Motor neuron (in vitro differentiated cells): ENCODE data around the gene TGM4. TPM values are rescaled to one million over a fixed set of nuclear protein-coding genes. Genes with fewer than 3 reads are reported as not detected.
A peak's percentile ranks its signal among the peaks of the same experiment; 100 is the strongest.

Source experiments
- ATAC-seq, 8 experiments: fragments of 200-7000 bp; cut with Tn5 transposase; replicated peaks in 6 of 8; 2 replicates each; pipeline ENCODE4 v1.8.0; 2021; ENCODE audit warnings: mild to moderate bottlenecking in 8 of 8, moderate library complexity in 8 of 8
- H3K27ac ChIP-seq, 2 donors: fragments of 250-450 bp; sonication (Bioruptor Pico); 2 replicates each; pipeline ENCODE4 v1.9.0; 2021; ENCODE audit warnings: antibody characterized with exemption in 2 of 2, mild to moderate bottlenecking in 2 of 2, moderate library complexity in 1 of 2
- H3K4me1 ChIP-seq, 2 donors: fragments of 250-450 bp; sonication (Bioruptor Pico); replicated peaks in 1 of 2; 2 replicates each; pipeline ENCODE4 v1.6.1; 2021; ENCODE audit warnings: antibody characterized with exemption in 2 of 2, mild to moderate bottlenecking in 2 of 2, moderate library complexity in 1 of 2
- H3K4me3 ChIP-seq, 5 donors: fragments of 250-450 bp; sonication (Bioruptor Pico); 2 replicates each; pipeline ENCODE4 v1.9.0; 2021; ENCODE audit warnings: antibody characterized with exemption in 5 of 5, mild to moderate bottlenecking in 5 of 5, moderate library complexity in 4 of 5
- WGBS, 10 experiments: fragments of 450-650 bp; shearing (Covaris generic); methylation state at CpG; one replicate each; pipeline ENCODE4 v1.0.0; 2022; 5-methylcytosine and 5-hydroxymethylcytosine counted together
- in situ Hi-C, 9 experiments: fragments of 400-800 bp; cut with MboI; loops; one replicate each; pipeline ENCODE4 v1.15.0; 2021; ENCODE audit warnings: low sequenced_read_pairs in 9 of 9, low pct_unique_long_range_greater_than_20kb in 2 of 9; ENCODE audit not compliant: unreplicated experiment in 9 of 9
- total RNA-seq, 8 experiments: library from RNA; unstranded; fragments of 300-600 nt; gene quantifications; 2 replicates each; pipeline versions ENCODE4 v1.2.3 to v1.2.4, GENCODE V29; 2022

The TGM4 gene
- total RNA-seq, 8 experiments from 2014 or later: 0.14 to 2.1 (median 0.37) TPM

DNA sequence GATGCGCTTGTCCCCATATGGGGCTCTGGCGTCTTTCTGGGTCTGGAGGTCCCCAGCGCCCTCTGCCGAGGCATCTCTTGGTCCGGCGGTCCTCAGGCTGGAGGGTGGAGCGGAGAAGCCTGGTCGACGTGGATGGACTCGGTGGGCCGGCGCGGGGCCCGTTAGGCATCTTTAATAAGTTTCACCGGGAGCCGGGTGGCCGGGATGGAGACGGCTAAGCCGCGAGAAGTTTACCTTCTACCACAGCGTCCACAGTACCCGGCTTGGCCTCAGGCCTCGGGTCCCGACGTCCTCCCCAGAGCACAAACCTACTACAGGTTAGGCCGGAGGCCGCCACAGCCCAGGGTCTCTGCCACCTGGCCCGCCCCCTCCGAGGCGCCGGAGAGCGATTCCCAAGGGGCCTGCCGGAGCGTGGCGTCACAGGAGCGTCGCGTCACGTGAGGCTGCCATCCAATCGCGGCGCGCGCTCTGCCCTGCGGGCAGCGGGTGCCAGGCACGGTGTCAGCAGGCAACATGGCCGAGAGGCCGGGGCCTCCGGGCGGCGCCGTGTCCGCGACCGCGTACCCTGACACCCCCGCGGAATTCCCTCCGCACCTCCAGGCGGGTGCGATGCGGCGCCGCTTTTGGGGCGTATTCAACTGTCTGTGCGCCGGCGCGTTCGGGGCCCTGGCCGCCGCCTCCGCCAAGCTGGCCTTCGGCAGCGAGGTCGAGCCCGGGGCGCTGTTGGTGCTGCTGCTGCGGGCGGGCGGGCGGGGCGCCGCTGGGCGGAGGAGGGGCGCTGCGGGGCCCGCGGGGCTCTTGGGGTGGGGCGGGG is 12.8 kb upstream of the TGM4 start, which contains the start of gene TMEM42:
TSS of gene TMEM42 (plus strand) at position 501 of the 814 bp plus-strand sequence. CDS start at position 514, 13 bp downstream.
- peak within 1 kb of the TSS; percentile 44 to 96 (median 60) for H3K4me3 ChIP-seq
- in situ Hi-C loops: no loop called here
- peaks cover 9% of the 10 kb centered on the region in 2 donors for H3K4me1 ChIP-seq
- ATAC-seq: peak; percentile 86 to 97 (median 94)
- H3K27ac ChIP-seq: peak within 1 kb of the TSS; percentile 88 to 91
- 0 to 20% (median 7%) methylated on average over 2 to 11 of the region's 91 CpGs; no CpG with 5 or more reads in 5 of the 10 experiments for WGBS, 10 experiments

DNA sequence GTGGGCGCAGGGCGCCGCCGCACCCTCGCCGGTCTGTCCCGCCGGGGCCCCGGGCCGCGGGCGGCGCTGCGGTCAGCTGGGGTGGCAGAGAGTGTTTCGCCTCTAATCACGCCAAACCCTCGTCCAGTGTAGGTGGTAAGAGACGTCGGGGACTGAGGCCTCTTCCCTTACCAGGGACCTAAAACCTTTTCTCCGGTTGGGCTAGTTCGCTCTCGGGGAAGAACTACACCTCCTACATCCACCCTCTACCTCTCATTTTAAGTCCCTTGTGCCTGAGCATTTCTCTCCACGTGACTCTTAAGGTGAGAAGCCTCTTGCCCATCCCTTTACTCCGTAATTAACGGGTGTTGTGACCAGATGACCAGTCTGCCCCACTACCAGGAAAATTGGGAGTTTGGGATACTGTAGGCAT is 12.2 kb upstream of the TGM4 start:
- 10 to 25% methylated on average over 2 to 3 of the region's 25 CpGs; no CpG with 5 or more reads in 8 of the 10 experiments for WGBS, 10 experiments
- Histone ChIP-seq H3K4me1 (peaks cover 9% of the 10 kb centered on the region in 2 donors), H3K4me3 (peak overlapping the region; percentile 44 to 96 (median 60)), H3K27ac (peak overlapping the region; percentile 88 to 91)
- in situ Hi-C loops: no loop called here
- ATAC-seq: peak; percentile 23 to 45 (median 36)

DNA sequence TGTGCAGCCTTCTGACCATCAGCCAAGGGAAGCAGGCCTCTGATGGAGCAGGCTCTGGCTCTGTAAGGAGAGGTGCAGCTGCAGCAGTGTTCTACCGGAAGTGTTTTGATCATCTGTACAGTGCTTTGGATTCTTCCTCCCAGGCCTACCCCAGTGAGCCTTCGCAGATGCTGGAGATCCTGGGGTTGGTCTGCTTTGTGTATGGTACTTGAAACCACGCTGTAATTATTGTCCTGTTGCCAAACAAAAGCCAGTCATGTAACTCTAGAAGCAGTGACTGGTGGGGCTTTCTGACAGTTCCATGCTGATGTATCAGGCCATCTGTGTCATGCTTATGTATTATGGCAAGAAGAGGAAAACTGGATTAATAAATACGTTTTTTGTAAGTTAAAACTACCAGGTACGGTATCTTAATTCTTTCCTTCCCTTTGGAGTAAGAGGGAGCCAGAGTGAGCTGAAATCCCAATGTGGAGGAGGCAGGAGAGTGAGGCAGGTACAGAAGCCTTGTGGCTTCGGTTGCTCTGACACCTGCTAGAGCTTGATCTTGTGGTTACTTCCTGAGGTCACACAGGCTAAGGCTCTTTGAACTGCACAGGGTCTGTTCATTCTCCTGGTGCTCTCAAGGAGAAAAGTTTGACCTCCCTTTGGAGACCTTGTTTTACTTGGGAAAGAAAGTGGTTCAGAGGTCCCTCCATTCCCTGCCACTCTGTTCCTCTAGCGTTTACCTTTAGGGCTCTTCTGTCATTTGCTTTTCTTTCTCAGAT is 9.0 kb upstream of the TGM4 start:
- no peak for ATAC-seq
- Histone ChIP-seq H3K4me3 (no peak overlapping the region), H3K27ac (no peak overlapping the region), H3K4me1 (peaks cover 9% of the 10 kb centered on the region in 2 donors)
- WGBS, 10 experiments: 77 to 100% (median 91%) methylated on average over 2 to 5 of the region's 7 CpGs
- in situ Hi-C loops: no loop called here

DNA sequence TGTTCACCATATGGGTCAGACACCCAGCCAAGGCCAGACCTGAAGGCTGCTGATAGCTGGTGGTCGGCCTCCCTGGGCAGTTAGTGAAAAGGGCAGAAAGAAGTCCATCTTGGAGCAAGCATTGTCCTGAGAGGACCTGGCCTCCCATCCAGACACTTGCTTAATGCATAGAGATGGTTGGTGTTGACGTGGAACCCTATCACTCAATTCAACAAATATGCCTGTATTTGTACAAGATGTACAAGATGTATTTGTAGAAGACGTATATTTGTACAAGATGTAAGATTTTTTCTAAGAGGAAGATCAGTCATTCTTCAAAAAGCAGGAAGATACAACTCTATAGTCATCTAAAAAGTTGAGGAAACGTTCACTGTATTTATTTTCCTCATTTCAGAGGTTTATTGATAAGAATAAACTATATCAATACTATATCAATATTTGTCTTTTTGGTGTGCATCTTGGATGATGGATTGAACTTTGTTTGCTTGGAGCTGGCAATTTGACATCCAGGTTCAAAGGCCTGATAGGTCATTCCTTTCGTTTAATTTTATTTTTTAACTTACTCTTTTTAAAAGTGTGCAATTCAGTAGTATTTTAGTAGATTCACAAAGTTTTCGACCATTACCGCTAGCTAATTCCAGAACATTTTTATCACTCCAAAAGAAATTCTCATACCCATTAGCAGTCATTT is 6.8 kb upstream of the TGM4 start:
- no peak overlapping the region for H3K27ac ChIP-seq
- in situ Hi-C loops: no loop called here
- no peak for ATAC-seq
- no peak overlapping the region for H3K4me3 ChIP-seq
- WGBS, 10 experiments: 78 to 98% (median 94%) methylated on average over 2 to 7 of the region's 7 CpGs
- H3K4me1 ChIP-seq: peaks cover 4 to 5% of the 10 kb centered on the region in 2 donors

DNA sequence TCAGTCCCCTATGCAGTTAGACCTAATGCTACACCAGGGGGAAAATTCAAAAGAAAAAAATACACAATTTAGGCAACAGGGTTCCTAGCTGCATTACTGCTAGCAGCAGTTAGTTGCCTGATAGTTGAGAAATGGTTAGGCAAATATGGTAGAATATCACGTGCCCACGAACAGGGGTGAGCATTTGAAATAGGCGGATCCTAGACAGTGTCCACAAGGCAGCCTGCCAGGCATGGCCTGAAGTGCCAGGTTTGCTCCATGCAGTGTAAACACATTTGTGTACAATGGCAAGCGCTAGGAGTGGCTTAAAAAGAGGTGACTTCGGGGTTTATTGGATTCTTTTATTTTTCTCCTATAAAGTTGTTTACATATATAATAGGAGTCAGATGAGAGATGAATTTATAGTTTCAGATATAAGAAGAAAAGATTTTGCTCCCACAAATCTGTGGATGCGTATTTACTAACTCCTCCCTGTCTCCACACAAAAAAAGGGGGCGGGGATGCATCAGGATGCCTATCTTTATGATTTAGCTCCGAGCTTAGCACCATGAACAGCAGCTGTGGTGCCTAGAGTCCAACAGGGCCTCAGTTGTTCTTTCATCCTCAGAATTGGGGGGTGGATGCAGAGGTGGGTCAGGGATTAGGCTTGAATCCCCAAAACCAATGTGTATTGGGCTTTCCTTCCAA is 3.9 kb upstream of the TGM4 start:
- H3K27ac ChIP-seq: no peak overlapping the region
- in situ Hi-C loops: no loop called here
- no peak overlapping the region for H3K4me3 ChIP-seq
- WGBS, 10 experiments: 40 to 90% (median 75%) methylated on average over 1 to 6 of the region's 8 CpGs; no CpG with 5 or more reads in 2 of the 10 experiments
- H3K4me1 ChIP-seq: no peaks in the 10 kb centered on the region
- ATAC-seq: peak in 1 of 8 experiments; percentile 92

DNA sequence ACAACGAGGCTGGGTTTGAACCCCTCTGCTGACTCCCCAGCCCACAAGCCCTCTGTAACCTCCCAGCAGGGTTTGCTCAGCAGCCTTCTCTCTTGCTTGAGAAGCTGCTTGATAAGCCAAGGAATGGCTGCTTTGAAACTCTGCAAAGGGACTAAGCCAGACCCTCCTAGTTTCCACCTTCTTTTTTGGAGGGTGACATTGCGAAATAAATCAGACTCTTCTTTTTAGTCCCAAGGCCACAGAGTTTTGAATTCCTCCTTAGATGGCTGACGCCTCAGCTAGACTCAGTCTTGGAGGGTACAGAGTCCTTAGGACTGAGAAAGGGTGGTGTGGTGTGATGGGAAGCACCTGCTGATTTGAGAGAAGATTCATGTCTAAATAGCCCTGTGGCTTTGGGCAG is 1.2 kb downstream of the TGM4 start:
- ATAC-seq: no peak
- no peak overlapping the region for H3K4me3 ChIP-seq
- H3K27ac ChIP-seq: no peak overlapping the region
- in situ Hi-C loops: no loop called here
- H3K4me1 ChIP-seq: no peaks in the 10 kb centered on the region
- WGBS, 10 experiments: 57 to 100% (median 72%) methylated on average over 1 of the region's 3 CpGs; no CpG with 5 or more reads in 6 of the 10 experiments

DNA sequence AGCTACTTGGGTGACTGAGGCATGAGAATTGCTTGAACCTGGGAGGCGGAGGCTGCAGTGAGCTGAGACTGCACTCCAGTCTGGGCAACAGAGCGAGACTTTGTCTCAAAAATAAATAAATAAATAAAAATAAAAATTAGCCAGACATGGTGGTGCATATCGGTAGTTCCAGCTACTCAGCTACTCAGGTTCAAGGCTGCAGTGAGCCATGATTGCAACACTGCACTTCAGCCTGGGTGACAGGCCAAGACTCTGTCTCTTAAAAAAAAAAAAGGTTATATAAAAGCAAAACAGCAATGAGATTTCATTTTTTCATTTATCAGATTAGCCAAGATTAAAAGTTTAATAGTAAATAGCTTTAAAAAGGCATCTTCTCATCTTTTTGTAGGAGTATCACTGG is 2.9 kb downstream of the TGM4 start:
- H3K4me1 ChIP-seq: no peaks in the 10 kb centered on the region
- H3K27ac ChIP-seq: no peak overlapping the region
- no peak for ATAC-seq
- 79 to 100% (median 91%) methylated on average over 1 to 3 of the region's 3 CpGs; no CpG with 5 or more reads in 1 of the 10 experiments for WGBS, 10 experiments
- in situ Hi-C loops: no loop called here
- H3K4me3 ChIP-seq: no peak overlapping the region

DNA sequence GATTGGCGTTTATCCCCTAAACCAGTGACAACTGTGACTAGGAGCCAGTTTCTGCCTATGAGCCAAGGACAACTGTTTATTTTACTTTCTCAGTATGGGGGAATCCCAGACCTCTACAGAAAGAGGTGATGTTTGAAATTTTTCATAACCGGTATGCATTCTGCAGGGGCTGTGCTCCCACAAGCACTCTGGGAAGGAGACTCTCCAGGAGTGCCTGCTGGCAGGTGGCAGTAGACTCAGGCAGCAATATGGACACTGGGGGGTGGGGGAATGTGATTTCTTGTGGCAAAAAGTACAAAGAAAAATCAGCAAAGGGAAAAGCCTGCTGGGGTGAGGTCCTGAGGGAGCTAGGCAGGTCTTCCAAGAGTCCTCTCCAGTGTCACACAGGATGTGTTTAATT is 5.9 kb downstream of the TGM4 start:
- in situ Hi-C loops: no loop called here
- no peak for ATAC-seq

DNA sequence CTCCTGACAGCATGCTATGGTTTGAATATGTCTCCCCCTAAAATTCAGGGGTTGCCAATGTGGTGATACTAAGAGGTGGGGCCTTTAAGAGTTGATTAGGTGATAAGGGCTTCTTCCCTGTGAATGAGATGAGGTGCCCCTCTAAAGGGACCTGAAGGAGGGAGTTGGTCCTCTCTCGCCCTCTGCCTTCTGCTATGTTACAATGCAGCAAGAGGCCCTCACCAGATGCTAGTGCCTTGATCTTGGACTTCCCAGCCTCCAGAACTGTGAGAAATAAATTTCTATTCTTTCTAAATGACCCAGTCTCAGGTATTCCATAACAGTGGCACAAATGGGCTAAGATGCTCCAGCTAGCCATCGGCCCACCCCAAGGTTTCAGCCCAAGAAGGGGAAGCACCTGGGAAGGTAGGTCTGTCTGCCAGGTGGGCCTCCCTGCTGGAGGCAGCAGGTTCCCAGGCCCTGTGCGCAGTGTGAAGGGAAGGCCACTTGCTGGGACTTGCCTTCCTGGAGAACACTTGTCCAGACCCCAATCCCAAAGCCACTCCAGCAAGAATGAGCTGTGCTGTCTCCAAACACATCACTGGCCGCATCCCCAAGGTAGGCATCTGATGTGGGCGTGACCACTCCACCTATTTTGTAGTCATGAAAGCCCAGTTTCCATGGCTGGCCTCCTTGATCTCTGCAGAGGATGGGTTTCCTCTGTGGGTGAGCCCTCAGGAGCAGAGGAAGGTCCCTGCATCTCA is 9.0 kb downstream of the TGM4 start:
- H3K27ac ChIP-seq: no peak overlapping the region
- in situ Hi-C loops: no loop called here
- 60 to 100% (median 90%) methylated on average over 1 to 2 of the region's 5 CpGs; no CpG with 5 or more reads in 3 of the 10 experiments for WGBS, 10 experiments
- peak in 1 of 8 experiments; percentile 2 for ATAC-seq
- H3K4me3 ChIP-seq: no peak overlapping the region
- no peaks in the 10 kb centered on the region for H3K4me1 ChIP-seq

More for the DNA sequence above, 5.9 kb downstream of the TGM4 start:
- Histone ChIP-seq H3K4me1 (no peaks in the 10 kb centered on the region), H3K4me3 (no peak overlapping the region), H3K27ac (no peak overlapping the region)
- 33 to 100% (median 77%) methylated on average over 1 to 2 of the region's 2 CpGs; no CpG with 5 or more reads in 2 of the 10 experiments for WGBS, 10 experiments

DNA sequence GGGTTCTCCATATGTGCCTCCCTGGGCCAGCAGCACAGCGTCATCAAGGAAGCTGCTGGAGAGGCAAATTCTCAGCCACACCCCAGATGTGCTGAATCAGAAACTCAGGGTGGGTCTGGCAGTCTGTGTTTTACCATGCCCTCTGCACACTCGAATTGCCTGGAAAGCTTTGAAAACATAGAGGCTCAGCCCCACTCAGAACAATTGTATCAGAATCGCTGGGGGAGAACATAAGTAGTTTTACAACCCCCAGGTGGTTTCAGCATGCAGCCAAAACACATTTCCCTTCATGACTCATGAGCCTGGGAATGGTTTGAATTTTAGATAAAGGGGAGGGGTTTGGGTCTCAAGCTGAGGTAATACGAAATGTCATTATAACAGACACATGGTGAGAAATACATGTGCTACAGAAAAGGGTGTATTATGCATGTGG is 9.6 kb downstream of the TGM4 start:
- ATAC-seq: peak in 6 of 8 experiments; percentile 32 to 86 (median 80)
- Histone ChIP-seq H3K27ac (no peak overlapping the region), H3K4me3 (no peak overlapping the region), H3K4me1 (no peaks in the 10 kb centered on the region)
- WGBS, 10 experiments: 0 to 60% (median 31%) methylated on average over 1 to 3 of the region's 4 CpGs; no CpG with 5 or more reads in 2 of the 10 experiments
- in situ Hi-C loops: no loop called here

DNA sequence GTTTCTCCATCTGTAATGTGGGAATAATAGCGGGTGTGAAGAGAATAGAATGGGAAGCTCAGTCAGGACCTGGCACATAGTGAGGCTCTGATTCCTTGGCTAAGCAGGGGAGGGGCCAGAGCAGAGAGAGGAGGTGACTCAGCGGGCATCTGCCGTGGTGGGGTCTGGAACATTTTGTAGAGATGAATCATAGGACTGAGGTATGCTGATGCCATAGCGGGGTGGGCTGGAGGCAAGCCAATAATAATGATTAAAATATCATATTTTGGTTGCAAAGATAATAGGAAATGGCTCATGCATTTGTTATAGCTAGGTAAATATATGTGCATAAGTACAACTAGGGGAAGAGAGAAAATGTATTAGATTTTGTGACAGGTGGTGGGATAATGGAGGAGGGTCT is 11.2 kb downstream of the TGM4 start:
- ATAC-seq: peak in 6 of 8 experiments; percentile 36 to 91 (median 64)
- Histone ChIP-seq H3K4me3 (no peak overlapping the region), H3K4me1 (no peaks in the 10 kb centered on the region), H3K27ac (no peak overlapping the region)
- 0 to 84% (median 33%) methylated on average over 2 to 4 of the region's 4 CpGs; no CpG with 5 or more reads in 2 of the 10 experiments for WGBS, 10 experiments
- in situ Hi-C loops: no loop called here

DNA sequence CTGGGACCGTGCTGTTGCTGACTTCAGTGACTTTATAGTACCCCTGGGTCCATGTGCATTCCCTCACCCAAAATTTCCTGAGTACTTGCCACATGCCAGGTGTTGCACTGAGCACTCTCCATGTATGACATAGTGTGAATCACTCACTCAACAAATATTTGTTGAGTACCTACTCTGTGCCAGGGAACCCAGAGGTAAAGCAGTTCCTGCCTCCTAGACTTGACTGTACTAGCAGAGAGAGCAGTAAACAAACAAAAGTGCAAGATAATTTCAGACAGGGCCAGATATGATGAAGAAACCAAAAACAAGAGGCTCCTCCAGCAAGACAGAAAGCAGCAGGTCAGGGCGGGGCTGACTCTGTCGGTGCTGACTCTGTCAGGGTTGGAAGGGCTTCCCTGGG is 12.2 kb downstream of the TGM4 start:
- 43 to 100% (median 80%) methylated on average over 1 to 2 of the region's 3 CpGs; no CpG with 5 or more reads in 5 of the 10 experiments for WGBS, 10 experiments
- Histone ChIP-seq H3K4me3 (no peak overlapping the region), H3K27ac (no peak overlapping the region), H3K4me1 (no peaks in the 10 kb centered on the region)
- in situ Hi-C loops: no loop called here
- no peak for ATAC-seq
